H1 (cell line): Measurements from ENCODE around the gene IVNS1ABP. TPM values are rescaled to one million over a fixed set of nuclear protein-coding genes. Genes with fewer than 3 reads are reported as not detected.

ENCODE experiments used
- CTCF ChIA-PET: fragments of 300-600 bp; sonication (Branson Sonifier 250); formaldehyde crosslinking; loops from one replicate; lab custom pipeline; 2021; ENCODE audit not compliant: partially characterized antibody; lab: Charles Lee
- POLR2A ChIA-PET: fragments of 300-600 bp; sonication (Branson Sonifier 250); formaldehyde crosslinking; loops from one replicate; lab custom pipeline; 2021; ENCODE audit warnings: inconsistent platforms; ENCODE audit not compliant: partially characterized antibody; lab: Charles Lee
- DNase-seq, 2 experiments: peaks; one replicate each; pipeline versions ENCODE4 v3.0.0 to v3.0.0-alpha.2; 2010 to 2022; ENCODE audit warnings: low spot score in 2 of 2, low read depth in 1 of 2, mixed read lengths in 1 of 2
- FAIRE-seq: peaks from 2 replicates; lab custom pipeline; 2011; peaks lifted over from hg19 to GRCh38; lab: Jason Lieb, UNC
- H2AFZ ChIP-seq: 2 replicates; pipeline ENCODE4 v1.8.1; 2012; ENCODE audit warnings: low read length, inconsistent platforms
- H2AK5ac ChIP-seq: 2 replicates; pipeline ENCODE4 v1.6.1; 2013; ENCODE audit warnings: low read depth, low read length
- H2BK120ac ChIP-seq: replicated peaks from 2 replicates; pipeline ENCODE3; 2013; ENCODE audit warnings: low read depth, low read length, inconsistent platforms
- H2BK12ac ChIP-seq: 2 replicates; pipeline ENCODE4 v1.6.1; 2013; ENCODE audit warnings: low read depth, low read length
- H2BK15ac ChIP-seq: 2 replicates; pipeline ENCODE4 v1.6.1; 2013; ENCODE audit warnings: low read length
- H2BK20ac ChIP-seq: 2 replicates; pipeline ENCODE4 v1.6.1; 2013; ENCODE audit warnings: low read length
- H2BK5ac ChIP-seq: 2 replicates; pipeline ENCODE4 v1.6.1; 2013; ENCODE audit warnings: low read depth, low read length
- H3K14ac ChIP-seq: 2 replicates; pipeline ENCODE4 v1.6.1; 2013; ENCODE audit warnings: inconsistent platforms; ENCODE audit not compliant: insufficient read length
- H3K18ac ChIP-seq: 2 replicates; pipeline ENCODE4 v1.6.1; 2013; ENCODE audit warnings: low read length; ENCODE audit errors: extremely low read depth
- H3K23ac ChIP-seq: 2 replicates; pipeline ENCODE4 v1.6.1; 2013; ENCODE audit warnings: inconsistent platforms; ENCODE audit not compliant: insufficient read length
- H3K23me2 ChIP-seq: 2 replicates; pipeline ENCODE4 v1.6.1; 2013; ENCODE audit warnings: low read depth, low read length
- H3K27ac ChIP-seq: 2 replicates; pipeline ENCODE4 v1.6.1; 2011; ENCODE audit warnings: low read depth, low read length, inconsistent platforms
- H3K27me3 ChIP-seq, 4 experiments: replicated peaks in 1 of 4; 1 replicate in 1 of 4; 2 replicates in 3 of 4; pipeline versions ENCODE4 v1.6.1 to v1.8.1; 2011 to 2013; ENCODE audit warnings: low read length in 3 of 4, mild to moderate bottlenecking in 3 of 4, inconsistent platforms in 2 of 4, mixed read lengths in 2 of 4, moderate library complexity in 1 of 4; ENCODE audit not compliant: control insufficient read depth in 3 of 4, insufficient read depth in 3 of 4; ENCODE audit errors: extremely low read depth in 1 of 4
- H3K36me3 ChIP-seq, 4 experiments: 2 replicates each; pipeline versions ENCODE4 v1.6.1 to v1.8.1; 2011 to 2013; ENCODE audit warnings: mild to moderate bottlenecking in 4 of 4, low read length in 3 of 4, moderate library complexity in 2 of 4, control low read depth in 1 of 4, inconsistent platforms in 1 of 4; ENCODE audit not compliant: insufficient read depth in 4 of 4, control insufficient read depth in 2 of 4
- H3K4ac ChIP-seq: replicated peaks from 2 replicates; pipeline ENCODE3; 2013; ENCODE audit warnings: low read length, low read depth, mixed read lengths, inconsistent platforms; ENCODE audit not compliant: insufficient read length
- H3K4me1 ChIP-seq, 4 experiments: replicated peaks in 1 of 4; 1 replicate in 1 of 4; 2 replicates in 3 of 4; pipeline versions ENCODE4 v1.6.1 to v1.8.1; 2011 to 2013; ENCODE audit warnings: low read length in 3 of 4, inconsistent platforms in 2 of 4, mixed read lengths in 1 of 4; ENCODE audit not compliant: insufficient read depth in 4 of 4, control insufficient read depth in 3 of 4
- H3K4me2 ChIP-seq, 2 experiments: 2 replicates each; pipeline versions ENCODE4 v1.6.1 to v1.8.1; 2011 to 2013; ENCODE audit warnings: low read depth in 2 of 2, low read length in 2 of 2, control low read depth in 1 of 2, inconsistent platforms in 1 of 2, mild to moderate bottlenecking in 1 of 2; ENCODE audit not compliant: insufficient read depth in 1 of 2
- H3K4me3 ChIP-seq, 4 experiments: fragments of 200-600, 300-600 bp in 1 of 4; sonication (generic), shearing (Covaris generic), sonication (Bioruptor Twin) in 1 of 4; 2 replicates each; pipeline versions ENCODE4 v1.5.1 to v1.8.1; 2011 to 2016; ENCODE audit warnings: low read length in 4 of 4, low read depth in 3 of 4, control low read depth in 2 of 4, inconsistent platforms in 2 of 4, mild to moderate bottlenecking in 2 of 4, mixed read lengths in 1 of 4, moderate library complexity in 1 of 4; ENCODE audit not compliant: insufficient read depth in 2 of 4; ENCODE audit errors: extremely low read depth in 1 of 4
- H3K56ac ChIP-seq: replicated peaks from 2 replicates; pipeline ENCODE3; 2013; ENCODE audit warnings: low read depth, mild to moderate bottlenecking, mixed read lengths, low read length, inconsistent platforms; ENCODE audit not compliant: insufficient read length
- H3K79me1 ChIP-seq: 2 replicates; pipeline ENCODE4 v1.6.1; 2013; ENCODE audit warnings: low read depth, low read length, control low read depth
- H3K79me2 ChIP-seq, 2 experiments: 2 replicates each; pipeline versions ENCODE4 v1.6.1 to v1.8.1; 2012 to 2013; ENCODE audit warnings: low read length in 2 of 2, mild to moderate bottlenecking in 2 of 2, inconsistent platforms in 1 of 2; ENCODE audit not compliant: insufficient read depth in 2 of 2, control insufficient read depth in 1 of 2
- H3K9ac ChIP-seq, 4 experiments: replicated peaks in 1 of 4; 1 replicate in 1 of 4; 2 replicates in 3 of 4; pipeline versions ENCODE4 v1.6.1 to v1.8.1; 2011 to 2013; ENCODE audit warnings: low read depth in 3 of 4, low read length in 3 of 4, control low read depth in 2 of 4, mild to moderate bottlenecking in 2 of 4, moderate library complexity in 2 of 4, inconsistent platforms in 1 of 4; ENCODE audit errors: extremely low read depth in 1 of 4
- H3K9me3 ChIP-seq, 2 experiments: 2 replicates each; pipeline versions ENCODE4 v1.6.1 to v1.8.1; 2012 to 2013; ENCODE audit warnings: mild to moderate bottlenecking in 2 of 2, moderate library complexity in 2 of 2, control low read depth in 1 of 2, inconsistent platforms in 1 of 2, low read depth in 1 of 2, low read length in 1 of 2, mixed read lengths in 1 of 2; ENCODE audit not compliant: insufficient read depth in 2 of 2
- H4K20me1 ChIP-seq, 2 experiments: replicated peaks in 1 of 2; 2 replicates each; pipeline versions ENCODE3 to v1.8.1; 2011 to 2013; ENCODE audit warnings: inconsistent platforms in 2 of 2, low read length in 2 of 2, mild to moderate bottlenecking in 1 of 2; ENCODE audit not compliant: insufficient read depth in 2 of 2, control insufficient read depth in 1 of 2
- H4K5ac ChIP-seq: 2 replicates; pipeline ENCODE4 v1.6.1; 2013; ENCODE audit warnings: low read length, low read depth, mixed read lengths, inconsistent platforms; ENCODE audit not compliant: insufficient read length
- H4K8ac ChIP-seq: 2 replicates; pipeline ENCODE4 v1.8.0; 2013; ENCODE audit warnings: mild to moderate bottlenecking, moderate library complexity, low read length, inconsistent platforms; ENCODE audit not compliant: insufficient read depth; ENCODE audit errors: extremely low read depth
- H4K91ac ChIP-seq: replicated peaks from 2 replicates; pipeline ENCODE3; 2013; ENCODE audit warnings: low read length, mixed read lengths, inconsistent platforms; ENCODE audit not compliant: insufficient read length
- ASH2L ChIP-seq: fragments of 200-600, 300-600 bp; sonication (generic); IDR thresholded peaks from one replicate; pipeline ENCODE4 v1.7.1; 2017; ENCODE audit warnings: low read length
- ATF2 ChIP-seq: IDR thresholded peaks from 2 replicates; pipeline ENCODE4 v1.6.1; 2012; ENCODE audit warnings: low read length, inconsistent platforms
- CHD2 ChIP-seq: IDR thresholded peaks from 2 replicates; pipeline ENCODE4 v1.6.1; 2012; ENCODE audit warnings: low read length, improper control_type of control experiment
- EGR1 ChIP-seq: IDR thresholded peaks from 2 replicates; pipeline ENCODE4 v1.6.1; 2011; ENCODE audit warnings: low read depth, low read length, borderline replicate concordance
- EP300 ChIP-seq, 2 experiments: IDR thresholded peaks; 1 replicate in 1 of 2; 2 replicates in 1 of 2; pipeline ENCODE4 v1.6.1; 2011 to 2012; ENCODE audit warnings: low read depth in 2 of 2, low read length in 2 of 2, mild to moderate bottlenecking in 2 of 2, borderline replicate concordance in 1 of 2, inconsistent platforms in 1 of 2, moderate library complexity in 1 of 2
- GTF2F1 ChIP-seq: IDR thresholded peaks from 2 replicates; pipeline ENCODE4 v1.6.1; 2012; ENCODE audit warnings: low read depth, low read length, improper control_type of control experiment, borderline replicate concordance
- JUND ChIP-seq: IDR thresholded peaks from 2 replicates; pipeline ENCODE4 v1.6.1; 2011; ENCODE audit warnings: mild to moderate bottlenecking, improper control_type of control experiment, low read length
- POLR2A ChIP-seq, 2 experiments: IDR thresholded peaks; 1 replicate in 1 of 2; 2 replicates in 1 of 2; pipeline ENCODE4 v1.6.1; 2011; ENCODE audit warnings: low read depth in 2 of 2, low read length in 2 of 2, mild to moderate bottlenecking in 2 of 2; ENCODE audit errors: control extremely low read depth in 1 of 2
- SIN3A ChIP-seq, 2 experiments: IDR thresholded peaks in 1 of 2; conservative IDR thresholded peaks in 1 of 2; 2 replicates each; pipeline ENCODE4 v1.6.1; 2011 to 2012; ENCODE audit warnings: low read length in 2 of 2, improper control_type of control experiment in 1 of 2, low read depth in 1 of 2, mild to moderate bottlenecking in 1 of 2
- SP1 ChIP-seq: IDR thresholded peaks from 2 replicates; pipeline ENCODE4 v1.6.1; 2011; ENCODE audit warnings: low read depth, low read length
- SP2 ChIP-seq: IDR thresholded peaks from 2 replicates; pipeline ENCODE4 v1.6.1; 2012; ENCODE audit warnings: mild to moderate bottlenecking, low read length, inconsistent platforms
- SP4 ChIP-seq: IDR thresholded peaks from 2 replicates; pipeline ENCODE4 v1.6.1; 2012; ENCODE audit warnings: low read length, inconsistent platforms
- WGBS, 2 experiments: shearing (Covaris generic) in 1 of 2; methylation state at CpG; one replicate each; pipeline versions ENCODE4 v1.1.6 to v1.1.7; 2013 to 2015; ENCODE audit warnings: low lambda C conversion rate in 2 of 2, mixed read lengths in 2 of 2, inconsistent platforms in 1 of 2, low coverage in 1 of 2, missing lambda C conversion rate in 1 of 2; ENCODE audit not compliant: insufficient replicate concordance in 2 of 2, insufficient coverage in 1 of 2, insufficient read length in 1 of 2; ENCODE audit errors: extremely low coverage in 1 of 2, missing lambda C conversion rate in 1 of 2; 5-methylcytosine and 5-hydroxymethylcytosine counted together
- polyA plus RNA-seq, 7 experiments: library from polyadenylated mRNA; depleted of rRNA in 3 of 7; stranded (reverse) in 5 of 7; unstranded in 2 of 7; fragments of >200 nt in 5 of 7; fragments of 200-250 nt in 2 of 7; gene quantifications; 1 replicate in 5 of 7; 2 replicates in 1 of 7; 4 replicates in 1 of 7; pipeline versions ENCODE4 v1.2.1 to v1.2.3, GENCODE V29; 2011 to 2013; ENCODE audit warnings: missing spikeins in 2 of 7, mixed read lengths in 2 of 7
- total RNA-seq: library from RNA; stranded (reverse); fragmentation: NEBNext Ultra II Directional; extraction: Animal tissue kit (Norgen Biotek cat#: 25700); gene quantifications from 2 replicates; pipeline ENCODE4 v1.2.1, GENCODE V29; 2021

The IVNS1ABP gene
- total and polyA plus RNA-seq, 2 of the 8 experiments (the other 6 are each of a cell fraction or from before 2014, with no cell fraction given) = 65.9 to 189 TPM

GRCh38 chr1:185292237-185292636 is 24.8 kb downstream of the IVNS1ABP start:
- Histone ChIP-seq H2BK120ac (no peak overlapping the region), H3K9me3 (no peaks in the 10 kb centered on the region), H3K9ac (no peak overlapping the region), H2BK12ac (no peak overlapping the region), H3K56ac (no peak overlapping the region), H4K8ac (no peak overlapping the region), H3K4me2 (no peak overlapping the region), H4K91ac (no peak overlapping the region), H2BK5ac (no peak overlapping the region), H3K4me3 (no peak overlapping the region), H3K18ac (no peak overlapping the region), H4K5ac (no peak overlapping the region), H2AFZ (no peak overlapping the region), H2BK20ac (no peak overlapping the region), H2BK15ac (no peak overlapping the region), H3K4ac (no peak overlapping the region), H3K23ac (no peak overlapping the region), H3K4me1 (no peaks in the 10 kb centered on the region), H3K14ac (no peak overlapping the region), H3K27ac (no peak overlapping the region), H4K20me1 (no peaks in the 10 kb centered on the region), H3K23me2 (no peaks in the 10 kb centered on the region), H3K36me3 (peaks cover 0 to 28% (median 14%) of the 10 kb centered on the region in 4 experiments; a peak in 6 of 8 replicates), H3K27me3 (no peaks in the 10 kb centered on the region), H2AK5ac (no peak overlapping the region), H3K79me2 (no peaks in the 10 kb centered on the region), H3K79me1 (no peaks in the 10 kb centered on the region)
- ChIA-PET POLR2A (interaction anchor here (1.2 to 3.2 kb wide), 3 partner anchors 8 to 122 kb away, joined by 3 to 13 read pairs (median 10); no protein-coding TSS in a partner anchor), CTCF (interaction anchor here (0.6 to 3.2 kb wide), 3 partner anchors 10 to 112 kb away, joined by 3 to 10 read pairs (median 4); no protein-coding TSS in a partner anchor)
- TF ChIP-seq SP2 (no peak), SP1 (no peak), CHD2 (no peak), ATF2 (no peak), EP300 (IDR thresholded peaks at IDR 0.05; ENCODE audit: borderline replicate concordance in 1 of 2, low read depth in 2 of 2, low read length in 2 of 2) (no peak), SIN3A (conservative IDR thresholded peaks at IDR 0.05 in 1 of 2, IDR thresholded peaks at IDR 0.05 in 1 of 2; ENCODE audit: low read depth in 1 of 2, low read length in 2 of 2) (no peak), JUND (no peak), GTF2F1 (no peak), EGR1 (no peak), ASH2L (no peak), SP4 (no peak), POLR2A (IDR thresholded peaks at IDR 0.05; ENCODE audit: control extremely low read depth in 1 of 2, low read depth in 2 of 2, low read length in 2 of 2) (no peak)
- DNase-seq (no peak), FAIRE-seq (no peak)
- 83% methylated on average over 2 of the region's 5 CpGs; no CpG with 5 or more reads in 1 of the 2 experiments for WGBS, 2 experiments
